Stimulated activated CD8-positive, alpha-beta memory T cell treated with anti-CD3 and anti-CD28 coated beads, Interleukin-4, amount 100 ng/mL, for 24 hours (primary cell): ENCODE data around the gene ALS2CL.
"Not testable (repeated sequence)": the region's sequence is repeated elsewhere in the genome, so short reads cannot be mapped to it uniquely, and the experiment has no call there.

Experiments
- DNase-seq: peaks from one replicate; pipeline ENCODE4 v3.0.0-alpha.2; 2020; ENCODE audit warnings: low read depth

ALS2CL gene, protein sequence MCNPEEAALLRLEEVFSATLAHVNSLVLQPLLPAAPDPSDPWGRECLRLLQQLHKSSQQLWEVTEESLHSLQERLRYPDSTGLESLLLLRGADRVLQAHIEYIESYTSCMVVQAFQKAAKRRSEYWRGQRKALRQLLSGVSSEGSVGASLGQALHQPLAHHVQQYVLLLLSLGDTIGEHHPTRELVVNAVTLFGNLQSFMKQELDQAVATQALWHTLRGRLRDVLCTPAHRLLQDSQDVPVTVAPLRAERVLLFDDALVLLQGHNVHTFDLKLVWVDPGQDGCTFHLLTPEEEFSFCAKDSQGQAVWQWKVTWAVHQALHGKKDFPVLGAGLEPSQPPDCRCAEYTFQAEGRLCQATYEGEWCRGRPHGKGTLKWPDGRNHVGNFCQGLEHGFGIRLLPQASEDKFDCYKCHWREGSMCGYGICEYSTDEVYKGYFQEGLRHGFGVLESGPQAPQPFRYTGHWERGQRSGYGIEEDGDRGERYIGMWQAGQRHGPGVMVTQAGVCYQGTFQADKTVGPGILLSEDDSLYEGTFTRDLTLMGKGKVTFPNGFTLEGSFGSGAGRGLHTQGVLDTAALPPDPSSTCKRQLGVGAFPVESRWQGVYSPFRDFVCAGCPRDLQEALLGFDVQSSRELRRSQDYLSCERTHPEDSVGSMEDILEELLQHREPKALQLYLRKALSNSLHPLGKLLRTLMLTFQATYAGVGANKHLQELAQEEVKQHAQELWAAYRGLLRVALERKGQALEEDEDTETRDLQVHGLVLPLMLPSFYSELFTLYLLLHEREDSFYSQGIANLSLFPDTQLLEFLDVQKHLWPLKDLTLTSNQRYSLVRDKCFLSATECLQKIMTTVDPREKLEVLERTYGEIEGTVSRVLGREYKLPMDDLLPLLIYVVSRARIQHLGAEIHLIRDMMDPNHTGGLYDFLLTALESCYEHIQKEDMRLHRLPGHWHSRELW

DNA sequence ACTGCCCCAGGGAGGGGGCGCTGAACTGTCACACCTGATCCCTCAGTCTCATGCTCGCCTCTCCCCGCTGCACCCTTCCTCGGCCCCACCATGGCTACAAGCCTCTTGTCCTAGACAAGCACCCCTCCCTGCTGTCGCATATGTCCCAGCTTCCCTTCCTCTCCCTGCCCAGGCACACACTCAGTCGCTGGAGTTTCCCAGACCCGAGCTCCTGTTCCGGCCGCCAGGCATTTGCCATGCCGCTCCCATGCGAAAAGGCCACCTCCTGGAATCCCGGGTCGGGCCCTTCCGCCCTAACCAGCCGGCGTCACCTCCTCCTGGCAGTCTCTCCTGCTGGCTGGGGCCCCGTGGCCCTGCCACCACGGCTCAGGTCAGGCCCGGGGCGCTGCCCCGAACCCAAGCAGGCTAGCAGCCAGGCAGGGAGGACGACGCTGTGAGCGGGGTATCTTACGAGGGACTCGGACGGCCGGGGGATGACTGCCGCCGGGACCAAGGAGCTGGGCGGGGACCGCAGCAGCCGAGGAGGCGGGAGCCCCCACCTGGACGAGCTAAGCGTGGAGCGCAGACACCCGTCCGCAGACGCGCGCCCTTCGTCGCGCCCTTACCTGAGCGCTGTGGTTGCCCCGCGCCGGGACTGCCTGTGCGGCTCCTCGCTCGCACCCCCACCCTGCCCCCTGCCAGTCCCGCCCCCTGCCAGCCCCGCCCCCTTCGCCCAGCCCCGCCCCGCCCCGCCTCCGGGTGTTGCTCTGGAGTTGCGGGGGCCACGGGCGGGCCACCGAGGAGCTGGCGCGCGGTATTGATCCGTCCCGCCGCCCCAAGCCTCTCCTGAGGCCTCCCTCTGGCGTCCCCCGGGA, at the start of gene ALS2CL:
TSS of gene ALS2CL (minus strand) at position 642 of the 854 bp plus-strand sequence. CDS start 4,239 bp downstream, outside the sequence.
- peak; percentile 34 for DNase-seq

DNA sequence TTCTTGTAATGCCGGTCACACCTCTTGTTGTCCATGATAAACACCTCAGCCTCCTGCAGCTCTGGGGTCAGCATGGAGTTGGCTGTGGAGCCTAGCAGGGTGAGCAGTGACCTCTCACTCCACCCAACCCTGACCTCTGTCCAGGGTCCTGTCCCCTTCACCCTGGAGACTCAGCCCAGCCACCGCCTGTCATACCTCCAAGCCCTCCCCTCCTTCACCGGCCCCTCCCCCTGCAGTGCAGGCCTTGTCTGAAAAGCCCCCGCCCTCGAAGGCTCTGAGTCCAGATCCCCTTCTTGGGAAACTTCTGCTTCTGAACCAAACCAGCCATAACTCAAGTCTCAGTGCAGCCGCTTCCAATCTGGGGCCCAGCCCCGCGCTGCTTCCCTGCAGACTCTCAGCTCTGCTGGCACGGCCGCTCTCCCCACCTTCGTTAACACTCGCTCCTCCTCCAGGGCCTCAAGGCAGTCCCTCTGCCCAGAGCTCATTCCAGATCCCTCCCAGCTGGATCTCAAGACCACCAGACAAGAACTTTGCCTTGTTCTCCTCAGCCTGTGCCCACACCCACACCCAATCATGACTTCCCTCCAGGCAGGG, 49.6 kb upstream of the ALS2CL start:
- no peak for DNase-seq

DNA sequence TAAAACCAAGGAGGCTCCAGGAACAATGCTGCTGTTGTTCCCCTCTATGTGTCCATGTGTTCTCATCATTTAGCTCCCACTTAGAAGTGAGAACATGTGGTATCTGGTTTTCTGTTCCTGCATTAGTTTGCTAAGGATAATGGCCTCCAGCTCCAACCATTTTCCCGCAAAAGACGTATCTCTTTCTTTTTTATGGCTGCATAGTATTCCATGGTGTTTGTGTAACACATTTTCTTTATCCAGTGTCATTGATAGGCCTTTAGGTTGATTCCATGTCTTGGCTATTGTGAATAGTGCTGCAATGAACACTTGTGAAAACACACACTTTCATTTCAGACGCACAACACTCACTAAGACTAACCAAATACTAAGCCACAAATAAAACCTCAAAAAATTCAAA, 46.1 kb upstream of the ALS2CL start:
- DNase-seq: not testable (repeated sequence)

DNA sequence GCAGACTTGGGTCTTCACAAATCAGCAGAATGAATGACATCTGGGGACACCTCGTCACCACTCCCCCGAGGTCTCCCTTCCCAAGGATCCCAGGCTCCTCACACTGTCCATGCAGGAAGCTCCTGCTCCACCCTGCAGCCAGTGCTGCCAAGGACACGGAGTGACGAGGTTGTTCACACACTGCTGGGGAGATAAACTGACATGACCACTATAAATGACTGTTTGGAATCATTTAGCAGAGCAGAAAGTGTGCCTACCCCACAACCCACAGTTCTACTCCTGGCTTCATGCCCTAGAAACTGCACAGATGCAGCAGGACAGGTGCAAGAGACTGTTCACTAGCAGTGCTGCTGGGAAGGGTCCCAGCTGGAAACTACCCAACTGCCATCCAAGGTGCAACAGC, 43.9 kb upstream of the ALS2CL start:
- DNase-seq: no peak

DNA sequence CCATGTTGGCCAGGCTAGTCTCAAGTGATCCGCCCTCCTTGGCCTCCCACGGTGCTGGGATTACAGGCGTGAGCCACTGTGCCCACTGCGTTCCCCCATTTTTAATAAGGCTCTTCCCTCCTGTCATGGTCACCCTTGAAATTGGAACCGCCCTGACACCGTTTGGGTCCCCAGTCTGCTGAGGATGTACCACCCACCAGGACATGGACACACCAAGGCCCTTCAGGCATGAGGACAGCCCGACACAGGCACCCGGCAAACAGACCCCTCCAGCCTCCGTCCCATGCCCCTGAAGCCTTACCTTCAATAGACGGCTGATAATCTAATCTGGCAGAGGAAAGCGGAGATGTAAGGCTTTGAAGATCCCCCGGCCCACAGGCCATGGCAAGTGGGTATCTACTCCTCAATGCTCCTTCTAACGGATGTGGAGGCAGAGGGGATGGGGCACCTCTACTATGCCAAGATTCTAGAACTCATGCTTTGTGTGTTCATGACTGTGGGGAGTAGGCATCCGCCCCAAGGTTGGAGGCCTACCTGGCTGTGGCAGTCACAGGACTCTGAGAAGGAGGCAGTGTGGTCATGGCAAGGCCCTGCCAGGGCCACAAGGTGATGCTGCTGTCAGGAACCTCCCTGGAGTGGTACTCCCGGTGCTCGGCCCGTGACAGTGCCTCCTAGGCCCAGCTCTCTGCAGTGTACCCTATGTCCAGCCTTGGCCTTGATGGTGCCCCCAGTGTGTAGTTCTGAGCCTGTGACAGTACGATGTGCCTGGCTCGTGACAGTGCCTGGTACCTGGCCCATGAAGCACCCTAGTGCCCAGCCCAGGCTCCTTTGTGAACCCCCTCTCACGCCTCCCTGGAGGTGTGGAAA, 42.8 kb upstream of the ALS2CL start:
- DNase-seq: no peak

DNA sequence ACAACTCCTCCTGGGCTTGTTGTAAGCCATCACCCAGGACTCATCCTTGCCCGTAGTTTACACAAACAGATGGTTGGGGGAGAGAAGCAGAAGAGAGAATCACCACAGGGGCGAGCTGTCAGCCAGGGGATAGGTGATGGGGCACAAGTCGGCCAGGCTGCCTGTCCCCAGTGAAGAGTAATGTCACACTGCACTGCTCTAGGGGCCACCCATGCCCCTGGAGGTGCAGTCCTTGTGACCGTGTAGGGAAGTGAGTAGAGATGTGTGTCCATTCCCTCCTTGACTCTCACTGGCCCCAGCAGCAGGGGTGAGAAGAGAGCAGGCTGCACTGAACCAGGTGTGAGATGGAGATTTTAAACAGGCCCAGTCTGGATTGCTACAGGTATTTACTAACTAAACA, 41.3 kb upstream of the ALS2CL start:
- no peak for DNase-seq

DNA sequence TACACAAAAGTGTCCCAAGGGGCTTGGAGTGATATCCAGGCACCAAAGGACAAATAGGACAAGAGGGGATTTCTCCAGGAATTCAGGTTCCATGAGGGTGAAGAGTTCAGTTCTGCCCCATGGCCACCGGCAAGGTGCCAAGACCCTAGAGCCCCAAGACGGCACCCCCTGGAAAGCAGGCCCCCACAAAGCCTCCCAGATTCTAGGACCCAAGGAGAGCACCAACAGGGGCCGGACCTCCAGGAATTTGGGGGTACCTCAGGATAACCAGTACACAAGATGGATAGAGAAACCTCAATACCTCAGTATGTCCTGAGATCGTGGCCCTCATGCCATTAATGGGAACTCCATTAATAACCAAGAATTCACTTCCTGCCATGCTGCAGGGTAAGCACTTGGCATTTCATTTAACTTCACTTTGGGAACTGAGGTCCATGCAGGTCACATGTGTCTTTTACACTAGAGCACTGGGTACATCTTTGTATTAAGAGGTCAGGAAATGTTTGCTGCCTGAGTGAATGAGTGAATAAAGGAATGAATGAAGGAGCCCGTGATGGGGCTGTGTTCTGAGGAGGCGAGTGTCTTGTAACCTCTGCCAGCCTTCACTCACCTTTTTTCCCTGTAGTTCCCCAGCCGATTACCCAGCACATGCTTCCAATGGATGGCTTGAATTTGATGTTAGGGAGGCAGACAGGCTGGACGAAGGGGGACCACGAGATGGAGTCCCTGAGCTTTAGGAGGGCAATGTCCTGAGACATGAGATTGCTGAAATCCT, 39.7 kb upstream of the ALS2CL start:
- DNase-seq: no peak

DNA sequence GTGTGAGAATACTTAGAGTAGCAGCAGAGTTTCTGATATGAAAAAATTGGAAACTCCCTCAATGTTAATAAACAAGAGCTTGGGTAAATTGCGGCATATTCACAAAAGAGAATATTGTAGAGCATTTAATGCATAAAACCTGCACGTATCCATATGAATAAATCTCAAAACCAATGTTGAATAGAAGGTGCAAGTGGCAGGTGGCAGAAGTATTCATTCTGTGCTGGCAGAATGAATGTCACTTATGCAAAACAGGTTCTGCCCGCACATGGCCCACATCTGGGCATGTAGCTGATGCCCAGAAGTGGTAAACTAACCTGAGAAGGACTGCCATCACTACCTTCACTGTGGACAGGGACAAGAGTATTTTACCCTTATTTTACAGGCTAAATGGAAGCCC, 38.3 kb upstream of the ALS2CL start:
- DNase-seq: no peak

DNA sequence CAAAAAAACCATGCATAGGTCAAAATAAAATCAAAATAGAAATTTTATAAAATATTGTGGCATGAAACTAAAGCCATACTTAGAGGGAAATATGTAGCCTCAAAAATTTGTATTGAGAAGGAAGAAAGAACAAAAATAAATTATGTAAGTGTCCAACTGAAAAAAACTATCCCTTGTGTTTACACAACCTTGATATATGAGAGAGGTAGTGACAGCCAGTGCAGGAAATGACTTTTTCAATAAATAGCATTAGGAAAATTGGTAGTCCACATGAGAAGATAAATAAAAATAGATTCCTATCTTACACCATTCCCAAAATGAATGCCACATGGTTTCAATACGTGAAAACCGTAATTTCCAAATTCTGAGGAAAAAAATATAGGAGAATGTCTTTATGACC, 37.3 kb upstream of the ALS2CL start:
- DNase-seq: no peak

DNA sequence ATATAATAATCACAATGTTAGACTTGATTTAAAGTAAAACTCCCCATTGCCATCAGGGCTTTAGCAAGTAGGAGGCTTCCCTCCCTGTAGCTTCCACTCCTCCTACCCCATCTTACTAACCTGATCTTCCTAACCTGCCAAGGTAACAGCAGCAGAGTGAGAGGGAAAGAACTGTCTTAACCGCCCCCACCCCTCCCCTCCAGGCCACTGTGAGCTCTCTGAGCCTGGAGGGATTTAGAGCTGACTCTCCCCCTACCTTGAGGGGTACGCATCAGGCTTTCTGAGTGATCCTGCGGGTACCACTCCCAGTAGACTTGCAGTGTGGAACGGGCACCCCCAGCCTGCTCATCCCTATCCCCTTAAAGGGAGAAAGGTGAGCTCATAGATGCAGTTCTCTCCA, 35.6 kb upstream of the ALS2CL start:
- no peak for DNase-seq

DNA sequence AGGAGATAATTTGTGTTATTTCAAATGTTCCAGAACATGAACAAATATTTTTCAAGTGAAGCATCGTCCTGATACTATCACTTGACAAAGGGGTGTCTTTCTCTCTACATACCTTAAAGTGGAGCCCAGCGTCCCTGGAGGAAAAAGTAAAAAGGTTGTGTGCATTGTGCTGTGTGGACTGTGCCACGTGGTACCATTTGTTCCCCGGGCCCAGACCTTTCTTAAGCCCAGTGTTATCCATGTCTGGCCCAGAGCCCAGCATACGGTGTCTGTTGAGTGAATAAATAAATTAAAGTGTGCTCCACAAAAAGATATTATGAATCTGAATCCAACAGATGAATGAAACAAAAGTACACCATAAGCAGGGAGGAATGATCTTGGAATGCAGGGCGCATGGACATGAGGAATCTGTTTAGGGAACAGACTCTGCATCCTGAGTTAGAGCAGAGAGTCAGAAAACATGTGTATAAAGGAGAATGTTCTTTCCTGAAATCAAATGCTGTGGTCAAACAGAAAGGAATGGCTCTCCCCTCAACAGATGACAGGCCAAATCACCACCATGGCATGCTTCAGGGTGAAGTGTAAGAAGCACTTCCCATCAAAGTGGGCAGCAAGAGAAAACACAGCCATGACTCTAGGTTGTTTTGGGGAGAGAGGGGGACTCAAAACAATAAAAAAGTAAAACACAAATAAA, 32.3 kb upstream of the ALS2CL start:
- DNase-seq: no peak

DNA sequence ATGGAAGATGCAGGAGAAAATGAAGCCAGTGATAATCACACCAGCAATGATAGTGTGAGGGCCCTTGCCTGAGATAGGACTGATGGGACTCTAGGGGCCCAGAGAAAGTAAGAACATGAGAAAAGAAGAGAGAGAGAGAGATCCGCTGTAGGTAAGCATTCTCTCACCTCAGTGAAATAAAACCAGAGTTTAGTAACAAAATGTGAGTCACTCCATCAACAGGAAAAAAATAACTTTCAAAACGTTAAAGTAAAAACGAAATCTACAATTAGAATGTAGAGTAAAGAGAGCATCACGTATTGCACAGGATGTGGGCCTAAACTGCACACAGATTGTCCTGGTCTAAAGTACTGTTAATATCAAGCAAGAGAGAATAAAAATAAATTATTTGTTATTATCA, 30.9 kb upstream of the ALS2CL start:
- no peak for DNase-seq

DNA sequence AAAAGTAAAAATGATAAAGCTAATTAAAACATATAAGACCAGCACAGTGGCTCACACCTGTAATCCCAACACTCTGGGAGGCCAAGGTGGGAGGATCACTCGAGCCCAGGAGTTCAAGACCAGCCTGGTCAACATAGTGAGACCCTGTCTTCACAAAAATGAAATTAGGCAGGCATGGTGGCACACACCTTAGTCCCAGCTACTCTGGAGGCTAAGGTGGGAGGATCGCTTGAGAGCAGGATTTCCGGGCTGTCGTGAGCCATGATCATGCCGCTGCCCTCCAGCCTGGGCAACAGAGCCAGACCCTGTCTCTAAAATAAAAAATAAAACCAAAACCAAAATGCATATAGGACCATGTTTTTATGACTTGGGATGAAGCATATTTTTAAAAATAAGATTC, 29.0 kb upstream of the ALS2CL start:
- no peak for DNase-seq

DNA sequence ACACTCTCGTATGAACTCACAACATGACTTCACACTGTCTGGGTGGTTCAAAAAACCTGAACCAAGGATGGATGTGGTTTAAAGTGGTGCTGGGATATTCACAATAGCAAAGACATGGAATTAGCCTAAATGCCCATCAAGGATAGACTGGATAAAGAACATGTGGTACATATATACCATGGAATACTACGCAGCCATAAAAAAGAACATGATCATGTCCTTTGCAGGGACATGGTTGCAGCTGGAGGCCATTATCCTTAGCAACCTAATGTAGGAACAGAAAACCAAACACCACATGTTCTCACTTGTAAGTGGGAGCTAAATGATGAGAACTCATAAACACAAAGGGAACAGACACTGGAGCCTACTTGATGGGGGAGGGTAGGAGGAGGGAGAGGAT, 27.5 kb upstream of the ALS2CL start:
- no peak for DNase-seq

DNA sequence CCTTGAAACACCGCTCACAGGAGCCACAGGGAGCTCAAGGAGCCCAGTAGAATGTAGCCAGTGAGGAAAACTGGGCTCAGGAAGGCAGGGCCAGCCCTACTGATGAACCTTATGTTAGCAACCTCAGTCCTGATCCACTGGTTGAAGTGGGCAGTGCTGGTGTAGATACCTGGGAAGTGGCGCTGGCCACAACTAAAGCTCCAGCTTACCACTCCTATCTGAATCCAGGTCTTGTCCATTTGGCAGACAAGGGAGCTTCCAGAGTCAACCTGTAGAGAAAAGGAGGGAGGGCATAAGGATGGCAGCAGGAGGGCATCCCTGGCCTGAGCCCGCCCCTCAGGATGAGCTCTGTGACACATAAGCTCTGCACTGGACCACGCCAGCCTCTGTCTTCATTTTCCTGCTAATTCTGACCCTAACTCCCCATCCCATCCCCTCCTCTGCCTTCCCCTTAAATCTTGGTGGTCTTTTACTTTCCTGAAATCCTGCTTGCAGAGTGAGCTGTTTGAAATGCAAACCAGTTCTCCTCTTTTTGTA, 26.3 kb upstream of the ALS2CL start:
- DNase-seq: no peak

DNA sequence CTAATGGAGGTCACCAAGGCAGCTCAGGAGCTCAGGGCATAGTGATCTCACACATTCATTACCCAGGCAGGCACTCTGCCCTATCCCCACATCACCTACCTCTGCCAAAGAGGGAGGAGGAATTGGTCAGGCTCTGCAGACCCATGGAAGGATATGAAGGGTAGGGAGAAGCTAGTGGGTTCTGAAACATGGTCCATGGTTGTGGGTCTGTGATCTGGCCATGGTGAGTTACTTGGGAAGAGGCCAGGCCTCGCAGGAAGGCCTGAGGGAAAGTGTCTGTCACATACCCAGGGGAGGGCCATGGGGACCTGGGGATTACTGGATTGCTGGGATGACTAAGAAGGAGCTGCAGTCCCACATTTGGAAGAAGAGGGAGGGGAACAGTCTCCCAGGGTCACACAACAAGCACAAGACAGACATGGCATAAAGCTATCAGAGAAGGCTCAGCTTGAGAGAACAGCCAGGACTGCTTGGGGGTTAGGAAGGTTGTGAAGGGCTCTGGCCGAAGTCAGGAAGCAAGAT, 25.6 kb upstream of the ALS2CL start:
- no peak for DNase-seq

DNA sequence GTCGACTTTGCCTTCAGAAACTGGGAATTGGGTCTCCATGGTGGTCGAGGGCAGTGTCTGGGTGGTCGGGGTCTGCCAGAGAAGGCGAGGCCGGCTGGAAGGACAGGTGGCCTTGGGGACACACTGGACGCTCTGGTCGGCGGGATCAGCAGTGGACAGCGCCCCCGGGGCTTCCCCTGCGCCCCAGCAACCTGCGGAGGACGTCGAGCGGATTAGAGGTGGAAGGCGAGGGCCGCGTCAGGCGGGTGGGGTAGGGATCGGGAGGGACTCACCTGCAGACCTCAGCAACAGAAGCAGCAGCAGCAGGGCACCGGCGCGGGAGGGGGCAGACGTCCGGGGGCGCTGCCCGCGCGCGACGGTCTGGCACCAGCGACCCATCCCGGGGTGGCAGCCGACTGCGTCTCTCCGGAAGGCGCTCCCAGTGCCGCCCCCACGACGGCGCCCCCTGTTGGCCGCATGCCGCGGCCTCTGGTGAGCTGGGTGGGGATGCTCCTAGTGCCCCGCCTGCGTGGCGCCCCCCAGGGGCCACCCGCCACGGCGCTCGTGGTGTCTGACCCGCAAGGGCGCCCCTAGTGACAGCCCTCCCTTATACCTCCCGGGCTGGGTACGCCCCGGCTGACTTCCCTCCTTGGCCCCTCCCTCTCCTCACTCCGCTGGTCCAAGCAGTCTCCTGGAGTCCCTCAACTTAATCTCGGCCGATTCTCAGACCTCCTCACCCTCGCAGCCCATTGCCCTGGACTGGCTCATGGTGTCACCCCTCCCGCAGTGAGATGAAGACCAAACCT, 24.2 kb upstream of the ALS2CL start, which contains the start of gene PRSS50:
TSS of gene PRSS50 (minus strand) at position 423 of the 785 bp plus-strand sequence. CDS start at position 378, 45 bp downstream.
- no peak for DNase-seq
